ENCODE results near the gene PLB1. TPM values are rescaled to one million over a fixed set of nuclear protein-coding genes. Genes with fewer than 3 reads are reported as not detected.

Gene PLB1
- total RNA-seq, 1 experiment from 2014 or later = 0.10 TPM

- in situ Hi-C loops (cut with HindIII; ENCODE audit: low pct_unique_long_range_greater_than_20kb, low sequenced_read_pairs) = no loop called here
- DNase-seq (ENCODE audit: low read depth) = no peak
These were observed 20.6 kb downstream of the PLB1 start for GRCh38 chr2:28516430-28516829.

GRCh38 chr2:28516950-28517349 lies 21.1 kb downstream of the PLB1 start:
- in situ Hi-C loops (cut with HindIII; ENCODE audit: low pct_unique_long_range_greater_than_20kb, low sequenced_read_pairs) = no loop called here
- no peak for DNase-seq (ENCODE audit: low read depth)

- no peak for DNase-seq (ENCODE audit: low read depth)
- in situ Hi-C loops (cut with HindIII; ENCODE audit: low pct_unique_long_range_greater_than_20kb, low sequenced_read_pairs) = no loop called here
These were observed 25.8 kb downstream of the PLB1 start for GRCh38 chr2:28521663-28522062.

- no peak for DNase-seq (ENCODE audit: low read depth)
- in situ Hi-C loops (cut with HindIII; ENCODE audit: low pct_unique_long_range_greater_than_20kb, low sequenced_read_pairs) = no loop called here
These were observed 26.6 kb downstream of the PLB1 start for GRCh38 chr2:28522481-28522880.

- in situ Hi-C loops (cut with HindIII; ENCODE audit: low pct_unique_long_range_greater_than_20kb, low sequenced_read_pairs) = no loop called here
- no peak for DNase-seq (ENCODE audit: low read depth)
These were observed 28.0 kb downstream of the PLB1 start for GRCh38 chr2:28523902-28524301.

GRCh38 chr2:28525481-28525880 lies 29.6 kb downstream of the PLB1 start:
- in situ Hi-C loops (cut with HindIII; ENCODE audit: low pct_unique_long_range_greater_than_20kb, low sequenced_read_pairs) = no loop called here
- DNase-seq (ENCODE audit: low read depth) = no peak

- no peak for DNase-seq (ENCODE audit: low read depth)
- in situ Hi-C loops (cut with HindIII; ENCODE audit: low pct_unique_long_range_greater_than_20kb, low sequenced_read_pairs) = no loop called here
These were observed 30.8 kb downstream of the PLB1 start for GRCh38 chr2:28526527-28527132.

- in situ Hi-C loops (cut with HindIII; ENCODE audit: low pct_unique_long_range_greater_than_20kb, low sequenced_read_pairs) = no loop called here
- no peak for DNase-seq (ENCODE audit: low read depth)
These were observed 31.3 kb downstream of the PLB1 start for GRCh38 chr2:28527196-28527595.

- in situ Hi-C loops (cut with HindIII; ENCODE audit: low pct_unique_long_range_greater_than_20kb, low sequenced_read_pairs) = no loop called here
These were observed 32.3 kb downstream of the PLB1 start for GRCh38 chr2:28528206-28528605.

GRCh38 chr2:28530782-28531181 lies 34.9 kb downstream of the PLB1 start:
- in situ Hi-C loops (cut with HindIII; ENCODE audit: low pct_unique_long_range_greater_than_20kb, low sequenced_read_pairs) = no loop called here
- no peak for DNase-seq (ENCODE audit: low read depth)

More at GRCh38 chr2:28528206-28528605, 32.3 kb downstream of the PLB1 start:
- DNase-seq (ENCODE audit: low read depth) = no peak

- no peak for DNase-seq (ENCODE audit: low read depth)
- in situ Hi-C loops (cut with HindIII; ENCODE audit: low pct_unique_long_range_greater_than_20kb, low sequenced_read_pairs) = no loop called here
These were observed 36.5 kb downstream of the PLB1 start for GRCh38 chr2:28532399-28532798.

GRCh38 chr2:28533044-28533680 lies 37.3 kb downstream of the PLB1 start:
- in situ Hi-C loops (cut with HindIII; ENCODE audit: low pct_unique_long_range_greater_than_20kb, low sequenced_read_pairs) = no loop called here

GRCh38 chr2:28534817-28535216 lies 39.0 kb downstream of the PLB1 start:
- DNase-seq (ENCODE audit: low read depth) = no peak
- in situ Hi-C loops (cut with HindIII; ENCODE audit: low pct_unique_long_range_greater_than_20kb, low sequenced_read_pairs) = no loop called here

More at GRCh38 chr2:28533044-28533680, 37.3 kb downstream of the PLB1 start:
- DNase-seq (ENCODE audit: low read depth) = no peak

GRCh38 chr2:28538134-28538533 lies 42.3 kb downstream of the PLB1 start:
- in situ Hi-C loops (cut with HindIII; ENCODE audit: low pct_unique_long_range_greater_than_20kb, low sequenced_read_pairs) = no loop called here
- DNase-seq (ENCODE audit: low read depth) = no peak

GRCh38 chr2:28538652-28539051 lies 42.8 kb downstream of the PLB1 start:
- in situ Hi-C loops (cut with HindIII; ENCODE audit: low pct_unique_long_range_greater_than_20kb, low sequenced_read_pairs) = no loop called here
- DNase-seq (ENCODE audit: low read depth) = no peak

GRCh38 chr2:28539118-28539541 lies 43.3 kb downstream of the PLB1 start:
- in situ Hi-C loops (cut with HindIII; ENCODE audit: low pct_unique_long_range_greater_than_20kb, low sequenced_read_pairs) = no loop called here

GRCh38 chr2:28543316-28544035 lies 47.6 kb downstream of the PLB1 start:
- in situ Hi-C loops (cut with HindIII; ENCODE audit: low pct_unique_long_range_greater_than_20kb, low sequenced_read_pairs) = no loop called here
- DNase-seq (ENCODE audit: low read depth) = no peak

More at GRCh38 chr2:28539118-28539541, 43.3 kb downstream of the PLB1 start:
- no peak for DNase-seq (ENCODE audit: low read depth)

GRCh38 chr2:28544036-28544346 lies 48.1 kb downstream of the PLB1 start:
- in situ Hi-C loops (cut with HindIII; ENCODE audit: low pct_unique_long_range_greater_than_20kb, low sequenced_read_pairs) = no loop called here
- no peak for DNase-seq (ENCODE audit: low read depth)

- in situ Hi-C loops (cut with HindIII; ENCODE audit: low pct_unique_long_range_greater_than_20kb, low sequenced_read_pairs) = no loop called here
- DNase-seq (ENCODE audit: low read depth) = no peak
These were observed 48.6 kb downstream of the PLB1 start for GRCh38 chr2:28544405-28544921.
